Stimulated activated CD8-positive, alpha-beta memory T cell treated with anti-CD3 and anti-CD28 coated beads, Interleukin-12 subunit alpha, Interleukin-12 subunit beta, amount 100 ng/mL, for 24 hours (primary cell): Measurements from ENCODE around the gene LRRC37A3.
"Not testable (repeated sequence)": the region's sequence is repeated elsewhere in the genome, so short reads cannot be mapped to it uniquely, and the experiment has no call there.

ENCODE experiments used
- DNase-seq: peaks from one replicate; pipeline ENCODE4 v3.0.0-alpha.2; 2020; ENCODE audit errors: extremely low read depth

Gene LRRC37A3

GRCh38 chr17:64834060-64834459 lies 85.2 kb downstream of the LRRC37A3 start:
- not testable (repeated sequence) for DNase-seq

- DNase-seq = not testable (repeated sequence)
Observed at GRCh38 chr17:64830631-64831040, 88.6 kb downstream of the LRRC37A3 start.

- DNase-seq = not testable (repeated sequence)
Observed at GRCh38 chr17:64829824-64830630, 89.3 kb downstream of the LRRC37A3 start.

GRCh38 chr17:64829068-64829467 lies 90.2 kb downstream of the LRRC37A3 start:
- DNase-seq = not testable (repeated sequence)

GRCh38 chr17:64818904-64819303 lies 100.4 kb downstream of the LRRC37A3 start:
- not testable (repeated sequence) for DNase-seq

- not testable (repeated sequence) for DNase-seq
Observed at GRCh38 chr17:64815833-64816198, 103.5 kb downstream of the LRRC37A3 start.

- not testable (repeated sequence) for DNase-seq
Observed at GRCh38 chr17:64814993-64815832, 104.1 kb downstream of the LRRC37A3 start.

GRCh38 chr17:64808178-64808977 lies 110.9 kb downstream of the LRRC37A3 start:
- DNase-seq = peak; percentile 11
